Measurements from ENCODE around the gene NPEPL1.

Gene NPEPL1

GRCh38 chr20:58658760-58659159, 33.8 kb upstream of the NPEPL1 start:
- DNase-seq, result no peak

DNA sequence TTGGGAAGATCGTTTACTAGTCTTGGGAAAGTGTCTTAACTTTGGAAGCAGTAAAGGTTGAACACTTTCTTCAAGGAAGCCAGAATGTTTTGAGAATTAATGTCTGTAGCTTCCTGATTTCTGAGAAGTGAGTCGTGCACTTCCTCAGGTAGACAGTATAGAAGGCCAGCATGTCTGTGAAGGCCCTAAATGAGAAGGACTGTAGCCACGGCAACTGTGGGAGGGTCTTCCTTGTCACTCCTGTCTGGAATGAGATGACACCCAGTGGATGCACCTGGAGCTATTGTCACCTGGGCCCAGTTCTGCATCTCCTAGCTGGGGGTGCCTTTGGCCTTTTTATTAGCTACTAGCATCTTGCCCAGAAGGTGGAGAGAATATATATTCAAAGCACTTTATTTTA, 32.8 kb upstream of the NPEPL1 start:
- DNase-seq, result no peak

DNA sequence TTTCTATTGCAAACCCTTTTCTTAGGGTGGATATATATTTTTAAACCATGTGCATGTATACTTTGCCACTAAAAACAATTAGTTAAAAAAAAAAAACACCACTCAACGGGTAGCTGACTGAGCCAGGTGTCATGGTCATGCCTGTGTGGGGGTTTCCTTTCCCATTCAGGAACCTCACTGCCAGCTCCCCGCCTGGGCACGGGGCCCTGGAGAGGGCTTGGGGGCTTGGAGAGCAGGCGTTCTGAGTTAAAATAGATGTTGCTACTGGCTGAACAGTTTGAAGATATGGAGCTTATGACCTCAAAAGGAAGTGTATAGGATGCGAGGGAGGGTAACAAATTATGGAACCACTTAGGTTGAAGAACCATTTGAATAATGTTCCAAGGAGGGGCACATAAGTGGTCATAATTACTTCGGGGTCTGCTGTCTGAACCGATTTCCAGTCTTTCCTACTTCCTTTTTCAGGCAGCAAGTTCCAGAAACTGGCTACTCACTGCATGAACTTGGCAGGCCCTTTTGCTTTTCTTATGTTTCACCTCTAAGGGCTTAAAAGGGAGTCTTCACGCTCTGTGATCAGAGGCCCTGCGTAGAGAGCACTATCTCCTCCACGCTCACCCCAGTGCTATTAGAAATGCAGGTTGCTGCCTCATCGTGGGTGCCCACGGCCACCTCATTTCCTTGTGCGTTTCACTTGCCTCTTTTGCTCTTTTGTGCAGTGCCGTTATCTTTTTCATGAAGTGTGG, 31.6 kb upstream of the NPEPL1 start:
- no peak for DNase-seq

DNA sequence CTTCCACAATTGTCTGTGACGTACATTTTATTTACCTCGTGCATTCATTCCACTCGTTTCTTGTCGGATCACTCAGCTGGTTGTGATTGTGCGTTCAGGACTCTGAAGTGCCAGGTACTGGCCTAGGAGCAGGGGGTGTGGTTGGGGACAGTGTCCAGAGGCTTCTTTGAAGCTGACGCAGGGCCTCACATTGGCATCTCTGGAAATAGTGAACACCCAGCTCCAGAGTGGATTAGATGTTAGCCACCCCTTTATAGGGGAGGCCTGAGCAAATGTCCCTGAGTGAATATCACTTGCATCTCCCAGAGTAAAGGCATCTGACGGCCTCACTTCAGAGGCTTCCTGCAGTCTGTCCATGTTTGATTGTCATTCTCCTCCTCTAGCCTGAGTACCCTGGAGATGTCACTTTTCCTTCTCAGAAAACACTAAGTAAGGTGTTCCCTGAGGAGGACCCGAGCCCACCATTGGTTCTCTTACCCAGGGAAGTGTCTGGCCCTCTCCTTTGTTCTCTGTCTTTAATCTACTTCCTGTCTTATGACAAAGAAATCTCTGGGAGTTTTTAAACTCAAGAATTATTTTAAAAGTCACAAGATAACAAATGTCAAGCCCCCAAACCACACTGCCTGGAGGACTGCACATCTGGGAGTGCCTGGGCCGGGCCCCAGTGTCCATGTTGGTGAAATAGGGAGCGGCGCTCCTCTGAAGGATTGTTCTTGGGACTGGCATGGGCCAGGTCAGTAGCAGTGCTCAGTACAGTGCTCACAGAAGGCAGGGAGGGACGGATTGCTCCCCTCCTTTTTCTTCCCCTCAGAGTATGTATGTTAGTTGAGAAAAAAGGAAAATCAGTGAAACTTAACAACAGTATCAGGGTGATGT, 30.8 kb upstream of the NPEPL1 start:
- no peak for DNase-seq

- DNase-seq, result no peak
These were observed 28.3 kb upstream of the NPEPL1 start for GRCh38 chr20:58664331-58664730.

DNA sequence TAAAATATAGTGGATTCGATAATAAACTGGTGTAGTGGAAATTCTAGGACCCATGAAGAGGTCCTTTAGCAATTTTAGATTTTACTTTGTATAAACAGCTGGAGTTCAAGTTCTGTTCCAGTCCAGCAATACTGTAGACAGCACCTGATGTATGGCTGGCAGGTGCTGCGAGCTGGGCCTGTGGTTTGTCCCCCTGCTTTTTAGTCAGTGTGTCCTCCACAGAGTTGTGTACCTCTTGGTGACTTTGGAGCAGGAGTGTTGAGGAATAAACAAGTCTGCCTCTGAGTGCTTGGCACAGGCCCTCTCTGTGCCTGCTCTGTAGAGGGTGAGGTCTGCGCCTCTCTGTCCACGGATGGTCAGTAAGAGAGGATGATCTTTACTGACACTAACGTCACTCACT, 27.7 kb upstream of the NPEPL1 start:
- DNase-seq, result no peak

DNA sequence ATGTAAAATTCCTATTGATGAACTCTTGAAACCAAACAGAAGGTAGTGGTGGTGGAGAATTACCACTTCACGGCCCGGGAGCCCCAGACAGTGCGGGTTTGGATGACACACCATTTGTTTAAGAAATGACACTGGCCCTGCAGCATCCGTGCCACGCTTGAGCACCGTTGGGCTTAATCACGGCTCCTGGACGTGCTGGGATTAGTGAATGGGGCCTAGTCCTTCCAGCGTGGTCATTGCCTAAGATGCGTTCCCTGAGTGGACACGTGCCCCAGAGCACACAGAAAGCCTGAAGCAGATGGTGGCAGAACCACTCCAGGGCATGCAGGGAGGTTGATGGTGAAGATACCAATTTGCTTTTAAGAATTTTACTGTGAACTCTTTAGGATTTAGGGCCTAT, 27.0 kb upstream of the NPEPL1 start:
- no peak for DNase-seq

DNA sequence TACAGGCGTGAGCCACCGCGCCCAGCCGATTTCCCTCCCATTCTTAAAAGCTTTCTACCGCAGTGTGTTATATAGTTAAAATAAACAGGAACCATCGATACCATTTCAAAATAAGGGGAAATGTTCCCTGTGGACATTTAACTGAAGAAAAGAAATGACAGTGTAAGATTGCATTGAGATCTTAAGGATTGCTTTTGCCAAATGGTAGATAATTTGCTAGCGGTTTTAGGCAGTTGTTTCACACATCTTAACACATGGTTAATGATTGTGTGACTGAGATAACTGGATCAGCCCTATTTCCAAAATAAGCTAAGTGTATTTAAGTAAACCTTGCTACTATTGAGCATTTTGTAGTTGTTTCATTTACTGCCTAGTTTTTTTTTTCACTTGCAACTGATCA, 25.9 kb upstream of the NPEPL1 start:
- no peak for DNase-seq

- DNase-seq, result no peak
These were observed 24.6 kb upstream of the NPEPL1 start for GRCh38 chr20:58667975-58668374.

DNA sequence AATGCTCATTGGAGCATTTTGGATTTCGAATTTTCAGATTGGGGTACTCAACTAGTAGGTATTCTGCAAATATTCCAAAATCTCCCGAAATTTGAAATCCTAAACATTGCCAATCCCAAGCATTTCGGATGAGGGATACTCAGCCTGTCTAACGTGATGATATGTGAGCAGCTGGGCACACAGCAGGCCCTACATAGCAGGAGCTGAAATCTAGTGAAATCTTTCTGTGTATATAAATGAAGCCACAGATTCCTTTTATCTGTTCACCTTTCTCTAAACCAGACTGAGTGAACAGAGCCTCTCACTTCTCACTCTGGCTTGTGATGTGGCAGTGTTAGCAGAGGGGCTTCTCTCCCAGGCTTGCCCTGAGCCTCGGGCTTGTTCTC, 23.7 kb upstream of the NPEPL1 start:
- DNase-seq, result no peak

DNA sequence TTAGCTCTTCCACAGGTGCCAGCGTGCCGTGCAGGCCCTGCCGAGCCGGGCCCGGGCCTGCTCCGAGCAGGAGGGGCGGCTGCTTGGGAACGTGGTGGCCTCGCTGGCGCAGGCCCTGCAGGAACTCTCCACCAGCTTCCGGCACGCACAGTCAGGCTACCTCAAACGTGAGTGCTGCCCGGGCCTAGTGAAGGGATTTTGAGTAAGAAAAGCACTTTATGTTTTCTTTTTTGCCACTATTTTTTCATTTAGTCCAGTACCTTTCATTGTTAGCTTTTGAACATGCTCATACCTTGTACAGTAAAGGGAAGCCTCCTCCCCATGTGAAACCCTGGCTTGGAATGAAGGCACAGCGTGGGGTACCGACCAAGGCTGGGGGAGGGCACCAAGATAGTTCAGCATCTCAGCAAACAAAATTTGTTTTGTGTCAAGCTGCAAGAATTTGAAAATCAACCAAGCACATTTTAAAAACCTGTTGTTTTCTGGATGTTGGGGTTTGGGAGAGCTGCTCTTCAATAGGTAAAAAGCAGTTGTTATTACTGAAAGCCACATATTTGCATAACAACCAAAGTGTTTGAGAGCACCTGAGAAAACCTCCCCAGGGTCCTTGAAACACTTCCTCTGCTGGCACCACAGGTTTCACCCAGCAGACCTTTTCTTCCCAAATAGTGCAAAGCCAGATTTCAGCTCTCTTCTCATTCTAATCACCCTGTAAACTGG, 23.2 kb upstream of the NPEPL1 start:
- no peak for DNase-seq

- DNase-seq, result no peak
These were observed 22.5 kb upstream of the NPEPL1 start for GRCh38 chr20:58670102-58670501.

GRCh38 chr20:58670659-58671058, 21.9 kb upstream of the NPEPL1 start:
- DNase-seq, result no peak

GRCh38 chr20:58673119-58673518, 19.5 kb upstream of the NPEPL1 start:
- no peak for DNase-seq

GRCh38 chr20:58675146-58675584, 17.4 kb upstream of the NPEPL1 start:
- no peak for DNase-seq

DNA sequence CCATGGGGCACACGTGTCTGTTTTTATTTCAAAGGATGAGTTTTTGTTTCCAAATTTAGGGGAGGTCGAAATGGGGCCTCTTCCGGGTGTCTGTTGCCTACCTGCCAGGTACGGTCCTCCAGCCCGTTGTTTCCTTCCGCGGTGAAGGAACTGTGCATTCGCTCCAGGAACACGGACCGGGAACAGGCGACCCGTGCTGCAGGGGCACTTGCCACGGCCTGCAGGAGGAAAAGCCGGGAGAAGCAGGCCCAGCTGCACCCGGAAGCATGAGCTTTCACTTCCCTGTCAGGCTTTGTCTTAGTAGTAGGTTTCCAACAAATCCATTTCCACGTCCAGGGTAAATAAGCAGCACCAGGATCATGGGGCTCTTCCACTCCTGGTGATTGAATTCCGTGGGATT, 17.0 kb upstream of the NPEPL1 start:
- DNase-seq, result no peak

DNA sequence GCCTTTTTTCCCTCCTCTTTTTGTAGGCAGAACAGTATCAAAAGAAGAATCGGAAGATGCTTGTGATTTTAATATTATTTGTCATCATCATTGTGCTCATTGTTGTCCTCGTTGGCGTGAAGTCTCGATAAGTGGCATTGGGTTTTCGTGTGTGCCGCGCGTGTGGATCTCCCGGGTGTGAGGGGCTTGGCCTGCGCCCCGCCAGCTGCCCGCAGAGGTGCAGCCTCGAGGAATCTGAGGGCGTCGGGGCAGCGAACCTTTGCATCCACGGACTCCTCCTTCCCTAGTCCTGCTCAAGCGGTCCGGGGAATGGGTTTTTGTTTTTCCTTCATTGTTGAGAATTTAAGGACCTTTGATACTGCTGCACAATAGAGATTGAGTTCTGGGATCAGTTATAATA, 16.4 kb upstream of the NPEPL1 start:
- DNase-seq, result no peak

DNA sequence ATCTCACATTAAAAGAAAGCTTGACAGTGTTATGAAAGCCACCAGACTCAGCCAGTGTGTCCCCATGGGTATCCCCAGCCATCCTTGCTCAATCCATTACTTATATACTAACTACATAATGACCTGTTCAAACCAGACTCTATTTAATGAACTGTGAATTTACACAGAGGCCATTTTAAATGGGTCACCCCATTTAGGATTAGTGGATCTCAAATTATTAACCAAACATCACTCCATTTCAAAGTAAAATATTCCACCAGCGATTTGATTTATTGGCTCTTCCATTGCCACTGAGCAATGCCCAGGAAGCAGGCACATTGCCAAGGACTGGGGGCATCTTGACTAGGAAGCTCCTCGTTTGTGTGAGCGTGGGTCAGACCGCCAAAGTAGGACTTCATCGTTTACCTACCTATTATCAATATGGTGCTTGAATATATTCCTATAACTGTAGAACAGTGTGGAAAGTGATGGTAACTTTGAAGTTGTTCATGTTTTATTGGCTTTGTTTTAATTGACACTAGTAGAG, 15.5 kb upstream of the NPEPL1 start:
- DNase-seq, result no peak

DNA sequence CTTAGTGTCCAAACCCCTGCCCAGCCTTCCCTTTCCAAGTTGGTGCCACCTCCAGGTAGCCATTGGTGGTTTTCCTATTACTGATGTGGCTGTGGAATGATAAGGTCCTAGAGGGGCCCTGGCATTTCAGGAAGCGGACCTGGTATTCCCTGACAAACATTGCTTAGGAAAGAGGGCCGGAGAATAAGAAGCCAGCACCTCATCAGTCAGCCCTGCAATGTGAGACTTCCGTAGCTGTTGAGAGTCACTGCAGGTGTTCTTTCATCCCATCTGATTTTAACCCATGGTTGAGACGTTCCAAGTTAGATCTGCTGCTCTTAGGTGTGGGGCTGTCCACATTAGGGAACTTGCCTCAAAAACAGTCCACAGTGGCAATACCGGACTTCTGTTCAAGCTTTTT, 14.8 kb upstream of the NPEPL1 start:
- DNase-seq, result no peak

DNA sequence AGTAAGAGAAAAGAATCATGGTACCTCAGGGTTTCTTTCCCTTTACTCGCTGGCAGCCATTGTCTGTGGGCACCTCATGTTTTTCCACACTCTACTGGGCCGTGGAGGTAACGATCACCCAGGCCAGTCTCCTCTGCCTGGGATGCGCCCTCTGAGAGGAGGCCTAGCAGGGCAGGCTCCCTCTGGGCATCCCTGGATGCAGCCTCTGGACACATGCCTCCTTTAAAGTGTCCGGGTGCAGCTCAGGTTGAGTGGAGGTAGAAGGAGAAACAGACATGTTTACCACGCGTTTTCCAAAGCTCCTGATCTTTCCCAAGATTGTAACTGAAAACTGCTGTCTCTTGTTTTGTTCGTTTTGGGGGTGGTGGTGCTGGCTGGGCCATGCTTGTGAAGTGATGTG, 13.8 kb upstream of the NPEPL1 start:
- DNase-seq, result no peak

GRCh38 chr20:58682656-58683531, 9.7 kb upstream of the NPEPL1 start:
- peak; percentile 54 for DNase-seq

DNA sequence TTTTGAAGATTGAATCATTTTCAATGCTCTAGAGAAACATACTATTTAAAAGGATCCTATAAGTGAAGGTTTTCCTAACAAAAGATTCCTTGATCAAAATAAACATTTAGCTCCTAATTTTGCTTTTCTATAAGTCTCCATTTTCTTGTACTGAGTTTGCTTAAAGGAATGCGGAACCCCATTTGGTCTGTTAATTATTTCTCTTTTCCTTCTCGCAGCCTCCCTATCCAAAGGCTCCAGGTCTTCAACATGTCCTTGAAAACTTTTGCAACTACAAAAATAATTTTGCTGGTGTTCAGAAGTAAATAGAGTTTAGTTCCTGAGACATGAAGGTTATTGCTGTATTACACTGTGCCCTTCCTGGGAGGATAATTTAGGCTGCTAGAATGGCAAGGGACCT, 8.3 kb upstream of the NPEPL1 start:
- DNase-seq, result no peak

Data from fibroblast of skin of right quadriceps (primary cell).